SU-DHL-6 (cell line): ENCODE data around the gene SYPL2.
A peak's percentile ranks its signal among the peaks of the same experiment; 100 is the strongest.

ENCODE experiments used
- H2AFZ ChIP-seq: fragments of 200-600 bp; sonication (generic); 2 replicates; pipeline ENCODE4 v1.6.1; 2014; ENCODE audit warnings: low read depth, mild to moderate bottlenecking, moderate library complexity, mixed read lengths, antibody characterized with exemption, low read length; ENCODE audit not compliant: severe bottlenecking
- H3F3A ChIP-seq: fragments of 200-600 bp; shearing (Covaris generic); 2 replicates; pipeline ENCODE4 v1.6.0; 2016; ENCODE audit warnings: antibody characterized with exemption, mild to moderate bottlenecking; ENCODE audit not compliant: insufficient read depth
- H3K27ac ChIP-seq: fragments of 200-600 bp; sonication (generic); 2 replicates; pipeline ENCODE4 v1.5.1; 2016; ENCODE audit warnings: low read depth, mild to moderate bottlenecking, low read length, moderate library complexity, mixed read lengths
- H3K27me3 ChIP-seq: fragments of 200-600 bp; sonication (generic), shearing (Covaris generic); 2 replicates; pipeline ENCODE4 v1.6.0; 2014; ENCODE audit warnings: mild to moderate bottlenecking, low read length
- H3K36me3 ChIP-seq: fragments of 200-600 bp; sonication (generic); 2 replicates; pipeline ENCODE4 v1.6.1; 2014; ENCODE audit warnings: mild to moderate bottlenecking, low read length, mixed read lengths
- H3K4me2 ChIP-seq: fragments of 300-600, 200-600 bp; shearing (Covaris generic), sonication (generic); 2 replicates; pipeline ENCODE4 v1.6.0; 2014; ENCODE audit warnings: low read length, low read depth, mild to moderate bottlenecking; ENCODE audit not compliant: poor library complexity, severe bottlenecking
- H3K4me3 ChIP-seq: fragments of 200-600 bp; sonication (generic); 2 replicates; pipeline ENCODE4 v1.5.1; 2014; ENCODE audit warnings: antibody characterized with exemption, low read length, mild to moderate bottlenecking, mixed read lengths; ENCODE audit not compliant: insufficient read depth, poor library complexity, severe bottlenecking
- H3K79me2 ChIP-seq: fragments of 200-600 bp; sonication (generic); 2 replicates; pipeline ENCODE4 v1.6.1; 2014; ENCODE audit warnings: mild to moderate bottlenecking, low read length, moderate library complexity; ENCODE audit not compliant: insufficient read depth
- H3K9ac ChIP-seq: fragments of 200-600 bp; sonication (generic); 2 replicates; pipeline ENCODE4 v1.7.0; 2014; ENCODE audit warnings: mild to moderate bottlenecking, low read length
- H3K9me2 ChIP-seq: fragments of 200-600 bp; sonication (generic); replicated peaks from 2 replicates; pipeline ENCODE4 v1.6.1; 2014; ENCODE audit warnings: low read length; ENCODE audit not compliant: insufficient read depth
- H3K9me3 ChIP-seq: fragments of 200-600 bp; sonication (generic); 2 replicates; pipeline ENCODE4 v1.6.1; 2014; ENCODE audit warnings: low read length, mixed read lengths; ENCODE audit not compliant: insufficient read depth
- H4K20me1 ChIP-seq: fragments of 200-600 bp; sonication (generic); 2 replicates; pipeline ENCODE4 v1.6.1; 2014; ENCODE audit warnings: low read depth, mild to moderate bottlenecking, antibody characterized with exemption, low read length, moderate library complexity, mixed read lengths
- EZH2phosphoT487 ChIP-seq: fragments of 200-600 bp; sonication (generic), shearing (Covaris generic); conservative IDR thresholded peaks from 2 replicates; pipeline ENCODE4 v1.6.1; 2018; ENCODE audit warnings: mild to moderate bottlenecking, antibody characterized with exemption, low read length, moderate library complexity, mixed read lengths
- TF ChIP-seq, protein P1 (sequence below): fragments of 200-600 bp; sonication (generic); IDR thresholded peaks from one replicate; pipeline ENCODE4 v1.5.1; 2017; ENCODE audit warnings: antibody characterized with exemption, mild to moderate bottlenecking, low read length, moderate library complexity; ENCODE audit not compliant: insufficient read depth, poor library complexity, severe bottlenecking

Gene SYPL2

DNA sequence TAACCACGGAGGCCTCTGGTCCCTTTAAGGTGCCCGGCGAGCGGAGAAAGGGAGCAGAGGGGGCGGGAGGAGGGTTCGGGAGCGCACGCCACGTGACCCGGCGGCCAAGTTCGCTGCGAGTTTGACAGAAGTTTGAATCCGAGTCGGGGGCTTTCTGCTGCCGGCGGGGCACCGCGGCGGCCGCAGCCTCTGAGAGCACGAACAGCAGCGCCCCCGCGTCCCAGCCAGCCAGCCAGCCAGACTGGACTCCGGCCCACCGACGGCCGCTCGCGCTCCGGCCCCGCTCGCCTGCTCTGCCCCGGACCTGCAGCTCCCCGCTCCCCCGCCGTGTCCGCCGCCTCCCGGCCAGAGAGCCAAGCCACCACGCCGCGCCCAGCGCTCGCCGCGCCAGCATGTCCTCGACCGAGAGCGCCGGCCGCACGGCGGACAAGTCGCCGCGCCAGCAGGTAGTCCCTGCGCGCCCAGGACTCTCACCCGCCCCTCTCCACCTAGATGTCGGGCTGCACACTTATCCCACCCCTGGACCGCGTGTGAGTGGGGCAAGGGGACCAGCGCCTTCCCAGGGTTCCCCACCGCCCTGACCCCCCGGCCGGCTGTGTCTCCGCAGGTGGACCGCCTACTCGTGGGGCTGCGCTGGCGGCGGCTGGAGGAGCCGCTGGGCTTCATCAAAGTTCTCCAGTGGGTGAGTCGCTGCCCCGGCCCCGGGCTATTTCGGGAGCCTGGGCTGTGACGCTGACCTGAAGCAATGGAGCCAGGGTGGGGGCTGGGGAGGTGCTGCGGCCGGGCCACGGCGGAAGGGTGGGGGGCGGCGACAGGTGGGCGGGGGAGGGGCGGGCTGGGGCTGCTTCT, at the start of gene SYPL2:
Gene SYPL2 (plus strand): TSS at position 95 of the 849 bp plus-strand sequence. CDS start 298 bp downstream, at position 393.
- H3K9ac ChIP-seq, result no peak within 1 kb of the TSS
- H3K4me3 ChIP-seq, result no peak within 1 kb of the TSS
- no peak within 1 kb of the TSS for H2AFZ ChIP-seq
- no peaks in the 10 kb centered on the region for H4K20me1 ChIP-seq
- H3K36me3 ChIP-seq, result no peaks in the 10 kb centered on the region
- H3K9me3 ChIP-seq, result no peaks in the 10 kb centered on the region
- H3K9me2 ChIP-seq, result no peaks in the 10 kb centered on the region
- H3K4me2 ChIP-seq, result no peak within 1 kb of the TSS
- no peaks in the 10 kb centered on the region for H3F3A ChIP-seq
- H3K27me3 ChIP-seq, result no peaks in the 10 kb centered on the region
- H3K79me2 ChIP-seq, result no peaks in the 10 kb centered on the region
- no peak for TF ChIP-seq EZH2phosphoT487
- TF ChIP-seq, protein P1, sequence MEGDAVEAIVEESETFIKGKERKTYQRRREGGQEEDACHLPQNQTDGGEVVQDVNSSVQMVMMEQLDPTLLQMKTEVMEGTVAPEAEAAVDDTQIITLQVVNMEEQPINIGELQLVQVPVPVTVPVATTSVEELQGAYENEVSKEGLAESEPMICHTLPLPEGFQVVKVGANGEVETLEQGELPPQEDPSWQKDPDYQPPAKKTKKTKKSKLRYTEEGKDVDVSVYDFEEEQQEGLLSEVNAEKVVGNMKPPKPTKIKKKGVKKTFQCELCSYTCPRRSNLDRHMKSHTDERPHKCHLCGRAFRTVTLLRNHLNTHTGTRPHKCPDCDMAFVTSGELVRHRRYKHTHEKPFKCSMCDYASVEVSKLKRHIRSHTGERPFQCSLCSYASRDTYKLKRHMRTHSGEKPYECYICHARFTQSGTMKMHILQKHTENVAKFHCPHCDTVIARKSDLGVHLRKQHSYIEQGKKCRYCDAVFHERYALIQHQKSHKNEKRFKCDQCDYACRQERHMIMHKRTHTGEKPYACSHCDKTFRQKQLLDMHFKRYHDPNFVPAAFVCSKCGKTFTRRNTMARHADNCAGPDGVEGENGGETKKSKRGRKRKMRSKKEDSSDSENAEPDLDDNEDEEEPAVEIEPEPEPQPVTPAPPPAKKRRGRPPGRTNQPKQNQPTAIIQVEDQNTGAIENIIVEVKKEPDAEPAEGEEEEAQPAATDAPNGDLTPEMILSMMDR, result no peak
- H3K27ac ChIP-seq, result no peak within 1 kb of the TSS

GRCh38 chr1:109423498-109423897, 42.8 kb upstream of the SYPL2 start:
- Histone ChIP-seq H3K27me3 (no peaks in the 10 kb centered on the region), H2AFZ (no peak overlapping the region), H3K9me2 (no peaks in the 10 kb centered on the region), H3K9me3 (no peaks in the 10 kb centered on the region), H3F3A (peaks cover 4% of the 10 kb centered on the region), H4K20me1 (no peaks in the 10 kb centered on the region), H3K27ac (no peak overlapping the region), H3K36me3 (peaks cover 16% of the 10 kb centered on the region), H3K79me2 (peaks cover 67% of the 10 kb centered on the region), H3K9ac (no peak overlapping the region), H3K4me3 (no peak overlapping the region), H3K4me2 (peak overlapping the region; percentile 27)
- TF ChIP-seq EZH2phosphoT487, result no peak
- TF ChIP-seq, protein P1, result no peak

DNA sequence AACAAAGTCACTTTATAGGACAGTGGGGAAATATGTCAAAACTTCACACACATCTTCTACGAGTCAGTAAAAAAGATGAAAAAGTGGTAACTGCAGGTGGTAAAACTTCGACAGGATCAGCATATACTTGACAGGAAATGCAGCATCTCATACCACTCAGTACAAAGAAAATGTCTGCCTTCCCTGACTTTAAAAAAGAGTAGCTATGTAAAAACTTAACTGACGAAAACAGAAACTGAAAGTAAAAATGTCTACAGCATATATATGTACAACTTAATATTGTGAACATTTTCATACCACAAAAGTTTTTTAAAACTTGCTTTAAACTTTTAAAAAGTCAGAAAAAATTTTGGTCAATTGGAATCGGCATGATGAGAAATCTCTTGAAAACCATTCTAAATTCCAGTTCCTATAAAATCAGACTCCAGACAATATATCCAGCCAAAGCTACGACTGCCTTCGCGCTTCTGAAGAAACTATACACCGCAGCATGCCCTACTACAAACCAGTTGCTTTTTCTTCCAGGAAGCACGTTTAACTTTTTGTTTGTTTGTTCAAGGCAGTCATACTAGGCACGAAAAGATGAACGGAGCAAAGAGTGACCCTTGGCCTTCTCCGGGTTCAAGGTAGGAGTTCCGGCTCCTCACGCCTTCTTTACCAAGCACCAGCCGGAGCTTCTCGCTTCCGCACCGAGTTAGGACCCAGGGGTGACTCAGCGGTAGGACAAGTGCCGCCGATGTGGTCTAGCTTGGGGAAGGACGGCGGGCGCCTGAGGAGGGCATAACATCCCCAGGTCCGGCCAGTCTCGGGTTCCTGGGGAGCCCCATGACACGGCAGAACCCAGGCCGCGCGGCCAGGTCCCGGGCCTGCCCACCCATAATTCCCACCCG, 40.7 kb upstream of the SYPL2 start:
- H3F3A ChIP-seq, result peaks cover 4% of the 10 kb centered on the region
- H3K9ac ChIP-seq, result peak overlapping the region; percentile 64
- peak overlapping the region; percentile 62 for H3K4me3 ChIP-seq
- peak overlapping the region; percentile 84 for H3K4me2 ChIP-seq
- no peaks in the 10 kb centered on the region for H3K9me2 ChIP-seq
- H3K27ac ChIP-seq, result peak overlapping the region; percentile 82
- H2AFZ ChIP-seq, result no peak overlapping the region
- TF ChIP-seq EZH2phosphoT487, result no peak
- TF ChIP-seq, protein P1, result no peak
- H3K9me3 ChIP-seq, result no peaks in the 10 kb centered on the region
- no peaks in the 10 kb centered on the region for H3K27me3 ChIP-seq
- peaks cover 53% of the 10 kb centered on the region for H3K79me2 ChIP-seq
- peaks cover 8% of the 10 kb centered on the region; the same call in 1 of the 2 replicates for H3K36me3 ChIP-seq
- H4K20me1 ChIP-seq, result no peaks in the 10 kb centered on the region
